HepG2 (cell line): Measurements from ENCODE around the gene HABP4. TPM values are rescaled to one million over a fixed set of nuclear protein-coding genes. Genes with fewer than 3 reads are reported as not detected.

Experiments
- ATF4 ChIP-seq, 2 experiments: fragments of 450-650 bp in 1 of 2; sonication (generic) in 1 of 2; formaldehyde crosslinking; IDR thresholded peaks; 2 replicates each; pipeline versions ENCODE4 v1.5.0 to v1.8.0; 2020 to 2022; ENCODE audit warnings: mild to moderate bottlenecking in 1 of 2, missing genetic modification reagents in 1 of 2
- ELF4 ChIP-seq: sonication (generic); formaldehyde crosslinking; IDR thresholded peaks from 2 replicates; pipeline ENCODE4 v1.5.0; 2020; ENCODE audit warnings: missing genetic modification reagents, mild to moderate bottlenecking, moderate library complexity, borderline replicate concordance
- GABPA ChIP-seq, 2 experiments: IDR thresholded peaks; 2 replicates each; pipeline ENCODE4 v1.6.1; 2011 to 2016; ENCODE audit warnings: low read depth in 2 of 2, low read length in 1 of 2, missing biosample characterization in 1 of 2, missing genetic modification characterization in 1 of 2
- MLXIP ChIP-seq: sonication (generic); formaldehyde crosslinking; IDR thresholded peaks from 2 replicates; pipeline ENCODE4 v1.9.0; 2021; ENCODE audit warnings: missing genetic modification reagents, borderline replicate concordance
- MYNN ChIP-seq: sonication (generic); formaldehyde crosslinking; IDR thresholded peaks from 2 replicates; pipeline ENCODE4 v1.4.0; 2020; ENCODE audit warnings: mild to moderate bottlenecking, low read depth, missing genetic modification reagents
- NFIB ChIP-seq: sonication (generic); formaldehyde crosslinking; IDR thresholded peaks from 2 replicates; pipeline ENCODE4 v1.9.0; 2021; ENCODE audit warnings: missing genetic modification reagents, mild to moderate bottlenecking, borderline replicate concordance
- PRMT3 ChIP-seq: sonication (generic); formaldehyde crosslinking; IDR thresholded peaks from 2 replicates; pipeline ENCODE4 v1.8.1; 2022; ENCODE audit warnings: low read depth, mild to moderate bottlenecking, moderate library complexity, missing genetic modification reagents, borderline replicate concordance
- RARG ChIP-seq: sonication (generic); formaldehyde crosslinking; IDR thresholded peaks from 2 replicates; pipeline ENCODE4 v1.4.0; 2020; ENCODE audit warnings: low read depth, mild to moderate bottlenecking, missing genetic modification reagents
- RBAK ChIP-seq: sonication (generic); formaldehyde crosslinking; IDR thresholded peaks from 2 replicates; pipeline ENCODE4 v1.5.1; 2020; ENCODE audit warnings: mild to moderate bottlenecking, missing genetic modification reagents
- SETDB1 ChIP-seq: sonication (generic); formaldehyde crosslinking; IDR thresholded peaks from 2 replicates; pipeline ENCODE4 v1.5.1; 2020; ENCODE audit warnings: missing genetic modification reagents, mild to moderate bottlenecking, borderline replicate concordance
- TMF1 ChIP-seq: sonication (generic); formaldehyde crosslinking; IDR thresholded peaks from 2 replicates; pipeline ENCODE4 v1.8.1; 2022; ENCODE audit warnings: low read depth, missing genetic modification reagents
- ZNF260 ChIP-seq: sonication (generic); formaldehyde crosslinking; IDR thresholded peaks from 2 replicates; pipeline ENCODE4 v1.4.0; 2020; ENCODE audit warnings: missing genetic modification reagents, low read depth, mild to moderate bottlenecking, borderline replicate concordance
- ZNF318 ChIP-seq: sonication (generic); formaldehyde crosslinking; IDR thresholded peaks from 2 replicates; pipeline ENCODE4 v1.4.0; 2020; ENCODE audit warnings: mild to moderate bottlenecking, missing genetic modification reagents
- ZNF580 ChIP-seq: IDR thresholded peaks from 2 replicates; pipeline ENCODE4 v1.6.1; 2016; ENCODE audit warnings: low read depth, borderline replicate concordance
- polyA plus RNA-seq, 8 experiments: library from polyadenylated mRNA; depleted of rRNA in 3 of 8; stranded (reverse) in 7 of 8; unstranded in 1 of 8; fragments of >200 nt; fragmentation: Illumina TruSeq in 4 of 8; extraction: Trizol in 4 of 8; gene quantifications; 2 replicates each; pipeline versions ENCODE4 v1.2.1 to v1.2.3, GENCODE V29; 2011 to 2016; ENCODE audit warnings: low read depth in 4 of 8, missing spikeins in 1 of 8, mixed read lengths in 1 of 8; ENCODE audit not compliant: insufficient read depth in 1 of 8
- total RNA-seq, 5 experiments: library from RNA; depleted of rRNA; stranded (reverse); fragments of >200 nt; fragmentation: Illumina TruSeq; extraction: Trizol; gene quantifications; 2 replicates each; pipeline ENCODE4 v1.2.3, GENCODE V29; 2016; ENCODE audit warnings: low read depth in 1 of 5

HABP4 gene
- total and polyA plus RNA-seq, 2 of the 13 experiments (the other 11 are each of a cell fraction or from before 2014, with no cell fraction given) = 14.3 to 26.6 TPM

- TF ChIP-seq GABPA (IDR thresholded peaks at IDR 0.05; ENCODE audit: low read depth, low read length) (no peak), GABPA (CRISPR knock-in tag; IDR thresholded peaks at IDR 0.05; ENCODE audit: low read depth) (0 out of 2 replicates have a peak, but pooled peaks have one; percentile 12), ZNF260 (CRISPR knock-in tag) (no peak), ZNF318 (CRISPR knock-in tag) (0 out of 2 replicates have a peak, but pooled peaks have one; percentile 15), RBAK (CRISPR knock-in tag) (no peak), ATF4 (CRISPR knock-in tag; IDR thresholded peaks at IDR 0.05) (0 out of 4 replicates have a peak, but pooled peaks of 1 of the 2 experiments have one; percentile 12), NFIB (CRISPR knock-in tag) (no peak), MYNN (no peak), MLXIP (CRISPR knock-in tag) (no peak), SETDB1 (no peak), ELF4 (no peak), RARG (no peak), ZNF580 (0 out of 2 replicates have a peak, but pooled peaks have one; percentile 20), PRMT3 (CRISPR knock-in tag) (0 out of 2 replicates have a peak, but pooled peaks have one; percentile 31), TMF1 (CRISPR knock-in tag) (peak; percentile 19; the same call in 1 of the 2 replicates)
Measured at GRCh38 chr9:96418920-96419690, 30.9 kb upstream of the HABP4 start (continued).
